Trophoblast cell (in vitro differentiated cells and primary cell): ENCODE measurements around the gene BIVM.

Source experiments
- DNase-seq, 2 donors: peaks; one replicate each; pipeline ENCODE4 v3.0.0-alpha.2; 2016
- H2AFZ ChIP-seq: 2 replicates; pipeline ENCODE4 v1.6.1; 2013; ENCODE audit warnings: low read length, moderate library complexity, mild to moderate bottlenecking; ENCODE audit not compliant: insufficient read depth, poor library complexity
- H2AK5ac ChIP-seq: 2 replicates; pipeline ENCODE4 v1.6.1; 2013; ENCODE audit warnings: mild to moderate bottlenecking, low read length
- H2BK120ac ChIP-seq: 2 replicates; pipeline ENCODE4 v1.6.1; 2013; ENCODE audit warnings: low read length, mild to moderate bottlenecking, moderate library complexity; ENCODE audit not compliant: insufficient read depth, poor library complexity
- H2BK12ac ChIP-seq: 2 replicates; pipeline ENCODE4 v1.6.1; 2013; ENCODE audit warnings: mild to moderate bottlenecking, low read length, moderate library complexity
- H2BK5ac ChIP-seq: 2 replicates; pipeline ENCODE4 v1.6.1; 2013; ENCODE audit warnings: low read length, low read depth, moderate library complexity, mild to moderate bottlenecking; ENCODE audit not compliant: poor library complexity
- H3K14ac ChIP-seq: 2 replicates; pipeline ENCODE4 v1.6.1; 2013; ENCODE audit warnings: mild to moderate bottlenecking, low read length
- H3K18ac ChIP-seq: 2 replicates; pipeline ENCODE4 v1.6.1; 2013; ENCODE audit warnings: mild to moderate bottlenecking, low read length
- H3K23ac ChIP-seq: 2 replicates; pipeline ENCODE4 v1.6.1; 2013; ENCODE audit warnings: low read length
- H3K27ac ChIP-seq: 2 replicates; pipeline ENCODE4 v1.5.1; 2013; ENCODE audit warnings: low read depth, mild to moderate bottlenecking, inconsistent platforms, low read length, moderate library complexity
- H3K27me3 ChIP-seq: 2 replicates; pipeline ENCODE4 v1.6.1; 2013; ENCODE audit warnings: inconsistent platforms, mild to moderate bottlenecking, low read length, moderate library complexity; ENCODE audit not compliant: insufficient read depth
- H3K36me3 ChIP-seq, 2 experiments: 1 replicate in 1 of 2; 2 replicates in 1 of 2; pipeline ENCODE4 v1.6.1; 2013; ENCODE audit warnings: low read length in 2 of 2, mild to moderate bottlenecking in 2 of 2, moderate library complexity in 1 of 2; ENCODE audit not compliant: insufficient read depth in 2 of 2, control insufficient read depth in 1 of 2
- H3K4ac ChIP-seq: 2 replicates; pipeline ENCODE4 v1.6.1; 2013; ENCODE audit warnings: low read depth, mild to moderate bottlenecking, low read length, moderate library complexity
- H3K4me1 ChIP-seq, 2 experiments: 1 replicate in 1 of 2; 2 replicates in 1 of 2; pipeline ENCODE4 v1.6.1; 2013; ENCODE audit warnings: low read length in 2 of 2, mild to moderate bottlenecking in 2 of 2, moderate library complexity in 1 of 2; ENCODE audit not compliant: insufficient read depth in 2 of 2, control insufficient read depth in 1 of 2
- H3K4me2 ChIP-seq: 2 replicates; pipeline ENCODE4 v1.6.1; 2013; ENCODE audit warnings: inconsistent platforms, mild to moderate bottlenecking, low read length, moderate library complexity
- H3K4me3 ChIP-seq: 2 replicates; pipeline ENCODE4 v1.5.1; 2013; ENCODE audit warnings: mild to moderate bottlenecking, low read depth, low read length, inconsistent platforms
- H3K79me1 ChIP-seq: one replicate; pipeline ENCODE4 v1.6.1; 2013; ENCODE audit warnings: low read length
- H3K79me2 ChIP-seq: 2 replicates; pipeline ENCODE4 v1.6.1; 2013; ENCODE audit warnings: low read length, mild to moderate bottlenecking; ENCODE audit not compliant: control insufficient read depth, insufficient read depth, poor library complexity
- H3K9ac ChIP-seq: 2 replicates; pipeline ENCODE4 v1.6.1; 2013; ENCODE audit warnings: mild to moderate bottlenecking, low read length
- H3K9me3 ChIP-seq: 2 replicates; pipeline ENCODE4 v1.6.1; 2013; ENCODE audit warnings: low read depth, mild to moderate bottlenecking, control low read depth, inconsistent platforms, low read length; ENCODE audit not compliant: insufficient read depth
- H4K12ac ChIP-seq: 2 replicates; pipeline ENCODE4 v1.6.1; 2013; ENCODE audit warnings: low read depth, mild to moderate bottlenecking, low read length, moderate library complexity
- H4K8ac ChIP-seq: 2 replicates; pipeline ENCODE4 v1.6.1; 2013; ENCODE audit warnings: low read depth, mild to moderate bottlenecking, low read length, moderate library complexity
- H4K91ac ChIP-seq: one replicate; pipeline ENCODE4 v1.6.1; 2013; ENCODE audit warnings: low read depth, mild to moderate bottlenecking, low read length, moderate library complexity
- WGBS: extraction: QIAGEN DNeasy Blood & Tissue Kit; methylation state at CpG from one replicate; pipeline ENCODE4 v1.1.7; 2013; ENCODE audit warnings: missing lambda C conversion rate; ENCODE audit not compliant: insufficient read length, insufficient coverage; ENCODE audit errors: extremely low coverage; 5-methylcytosine and 5-hydroxymethylcytosine counted together

Gene BIVM

GRCh38 chr13:102879793-102880499 lies 81.0 kb downstream of the BIVM start:
- Histone ChIP-seq H4K8ac (no peak overlapping the region), H4K91ac (no peak overlapping the region), H4K12ac (no peak overlapping the region), H3K4me3 (no peak overlapping the region), H3K9ac (no peak overlapping the region), H3K4me2 (no peak overlapping the region), H3K79me1 (no peaks in the 10 kb centered on the region), H3K18ac (no peak overlapping the region), H3K27me3 (no peaks in the 10 kb centered on the region), H3K23ac (no peak overlapping the region), H3K4me1 (peaks cover 0 to 2% of the 10 kb centered on the region in 2 experiments), H2AK5ac (no peak overlapping the region), H3K27ac (no peak overlapping the region), H3K36me3 (peaks cover 2 to 5% of the 10 kb centered on the region in 2 experiments), H2BK120ac (no peak overlapping the region), H3K9me3 (no peaks in the 10 kb centered on the region), H2BK12ac (no peak overlapping the region), H3K79me2 (no peaks in the 10 kb centered on the region), H2AFZ (no peak overlapping the region), H2BK5ac (no peak overlapping the region), H3K4ac (no peak overlapping the region), H3K14ac (no peak overlapping the region)
- no CpG with 5 or more reads among the region's 13 CpGs for WGBS
- no peak for DNase-seq

GRCh38 chr13:102881819-102882686 lies 83.1 kb downstream of the BIVM start:
- Histone ChIP-seq H3K79me1 (no peaks in the 10 kb centered on the region), H3K36me3 (no peaks in the 10 kb centered on the region), H4K12ac (no peak overlapping the region), H4K8ac (no peak overlapping the region), H2AK5ac (no peak overlapping the region), H3K23ac (no peak overlapping the region), H3K4ac (no peak overlapping the region), H3K4me2 (no peak overlapping the region), H2BK5ac (no peak overlapping the region), H3K4me3 (no peak overlapping the region), H3K27ac (no peak overlapping the region), H3K9ac (no peak overlapping the region), H2BK12ac (no peak overlapping the region), H3K27me3 (no peaks in the 10 kb centered on the region), H3K18ac (no peak overlapping the region), H2AFZ (no peak overlapping the region), H2BK120ac (no peak overlapping the region), H3K79me2 (no peaks in the 10 kb centered on the region), H3K14ac (no peak overlapping the region), H3K9me3 (no peaks in the 10 kb centered on the region), H3K4me1 (peaks cover 0 to 2% of the 10 kb centered on the region in 2 experiments), H4K91ac (no peak overlapping the region)
- no peak for DNase-seq
- WGBS = no CpG with 5 or more reads among the region's 4 CpGs
